Stimulated activated CD4-positive, alpha-beta T cell treated with anti-CD3 and anti-CD28 coated beads, Interleukin-15, amount 100 ng/mL, for 48 hours (primary cell): Measurements from ENCODE around the gene ASGR1.

Source experiments
- DNase-seq, 2 donors: peaks; one replicate each; pipeline ENCODE4 v3.0.0-alpha.2; 2020; ENCODE audit warnings: low read depth in 2 of 2

ASGR1 gene

DNA sequence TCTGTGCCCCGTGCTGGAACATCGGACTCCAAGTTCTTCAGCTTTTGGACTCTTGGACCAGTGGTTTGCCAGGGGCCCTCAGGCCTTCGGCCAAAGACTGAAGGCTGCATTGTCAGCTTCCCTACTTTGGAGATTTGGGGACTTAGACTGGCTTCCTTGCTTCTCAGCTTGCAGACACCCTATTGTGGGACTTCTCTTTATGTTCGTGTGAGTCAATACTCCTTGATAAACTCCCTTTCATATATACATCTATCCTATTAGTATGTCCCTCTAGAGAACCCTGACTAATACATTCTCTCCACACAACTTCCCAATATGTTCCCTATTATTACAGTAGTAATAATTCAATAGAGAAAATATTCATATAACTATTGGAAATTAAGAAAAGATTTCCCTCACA, 55.3 kb downstream of the ASGR1 start:
- no peak for DNase-seq
